Brain microvascular endothelial cell (primary cell): Measurements from ENCODE around the gene NCOA7.

Experiments
- DNase-seq: peaks from one replicate; pipeline ENCODE4 v3.0.0-alpha.2; 2020
- H3K27ac ChIP-seq: fragments of 250-450 bp; sonication (Bioruptor Pico); 2 replicates; pipeline ENCODE4 v1.5.1; 2020; ENCODE audit warnings: mild to moderate bottlenecking, moderate library complexity
- H3K27me3 ChIP-seq: fragments of 250-450 bp; sonication (Bioruptor Pico); replicated peaks from 2 replicates; pipeline ENCODE4 v1.5.1; 2020; ENCODE audit warnings: mild to moderate bottlenecking
- H3K36me3 ChIP-seq: fragments of 250-450 bp; sonication (Bioruptor Pico); replicated peaks from 2 replicates; pipeline ENCODE4 v1.5.1; 2020; ENCODE audit warnings: mild to moderate bottlenecking
- H3K4me3 ChIP-seq: 2 replicates; pipeline ENCODE4 v1.5.1; 2011; ENCODE audit warnings: low read depth, mild to moderate bottlenecking, control low read depth, low read length, moderate library complexity
- in situ Hi-C: cut with HindIII; loops from 2 replicates; pipeline ENCODE4 v1.10.0; 2017; ENCODE audit warnings: low sequenced_read_pairs, low pct_ligation_motif_present
- TF ChIP-seq, protein P1 (sequence below): IDR thresholded peaks from 2 replicates; pipeline ENCODE4 v1.5.1; 2011; ENCODE audit warnings: low read depth, mild to moderate bottlenecking, moderate library complexity, low read length, control low read depth, inconsistent platforms; ENCODE audit errors: missing control alignments

NCOA7 gene

DNA sequence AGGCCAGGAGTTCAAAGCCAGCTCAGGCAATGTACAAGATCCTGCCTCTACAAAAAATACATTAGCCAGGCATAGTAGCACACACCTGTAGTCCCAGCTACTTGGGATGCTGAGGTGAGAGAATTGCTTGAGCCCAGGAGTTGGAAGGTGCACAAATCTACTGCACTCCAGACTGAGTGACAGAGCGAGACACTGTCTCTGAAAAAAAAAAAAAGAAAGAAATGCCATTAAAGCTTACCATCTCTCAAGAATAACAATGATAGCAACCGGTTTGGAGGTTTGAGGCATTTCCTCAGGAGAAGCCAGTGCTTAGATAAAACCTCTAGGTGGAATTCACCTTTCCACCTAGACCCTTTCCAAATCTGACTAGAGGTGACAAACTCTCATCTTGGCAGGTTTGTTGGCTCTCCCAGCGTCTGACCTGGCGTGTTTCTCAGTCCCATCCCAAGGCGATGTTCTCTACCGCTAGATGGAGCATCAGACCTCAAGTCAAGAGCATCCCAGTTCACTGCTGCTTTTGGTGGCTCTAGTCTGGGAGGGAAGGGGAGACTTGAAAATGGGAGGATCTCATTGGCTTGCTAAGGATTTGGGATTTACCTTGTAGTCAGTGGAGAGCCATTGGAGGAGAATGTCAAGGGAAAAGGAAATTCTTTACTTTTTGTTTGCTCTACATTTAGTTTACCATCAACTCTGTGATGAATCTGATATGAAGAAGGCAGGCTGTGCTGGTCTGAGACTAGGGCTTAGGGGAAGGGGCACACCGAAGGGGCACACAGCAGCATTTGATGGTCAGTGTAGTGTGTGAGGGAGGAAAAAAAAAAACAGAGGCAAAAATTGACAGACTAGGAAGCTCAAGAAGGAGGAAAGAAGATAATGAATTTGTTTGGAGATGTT, 67.9 kb downstream of the NCOA7 start:
- TF ChIP-seq, protein P1, sequence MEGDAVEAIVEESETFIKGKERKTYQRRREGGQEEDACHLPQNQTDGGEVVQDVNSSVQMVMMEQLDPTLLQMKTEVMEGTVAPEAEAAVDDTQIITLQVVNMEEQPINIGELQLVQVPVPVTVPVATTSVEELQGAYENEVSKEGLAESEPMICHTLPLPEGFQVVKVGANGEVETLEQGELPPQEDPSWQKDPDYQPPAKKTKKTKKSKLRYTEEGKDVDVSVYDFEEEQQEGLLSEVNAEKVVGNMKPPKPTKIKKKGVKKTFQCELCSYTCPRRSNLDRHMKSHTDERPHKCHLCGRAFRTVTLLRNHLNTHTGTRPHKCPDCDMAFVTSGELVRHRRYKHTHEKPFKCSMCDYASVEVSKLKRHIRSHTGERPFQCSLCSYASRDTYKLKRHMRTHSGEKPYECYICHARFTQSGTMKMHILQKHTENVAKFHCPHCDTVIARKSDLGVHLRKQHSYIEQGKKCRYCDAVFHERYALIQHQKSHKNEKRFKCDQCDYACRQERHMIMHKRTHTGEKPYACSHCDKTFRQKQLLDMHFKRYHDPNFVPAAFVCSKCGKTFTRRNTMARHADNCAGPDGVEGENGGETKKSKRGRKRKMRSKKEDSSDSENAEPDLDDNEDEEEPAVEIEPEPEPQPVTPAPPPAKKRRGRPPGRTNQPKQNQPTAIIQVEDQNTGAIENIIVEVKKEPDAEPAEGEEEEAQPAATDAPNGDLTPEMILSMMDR, result peak; percentile 93
- Histone ChIP-seq H3K36me3 (peaks cover 3% of the 10 kb centered on the region), H3K4me3 (no peak overlapping the region), H3K27ac (no peak overlapping the region), H3K27me3 (no peaks in the 10 kb centered on the region)
- in situ Hi-C loops, result no loop called here
- DNase-seq, result peak; percentile 51

DNA sequence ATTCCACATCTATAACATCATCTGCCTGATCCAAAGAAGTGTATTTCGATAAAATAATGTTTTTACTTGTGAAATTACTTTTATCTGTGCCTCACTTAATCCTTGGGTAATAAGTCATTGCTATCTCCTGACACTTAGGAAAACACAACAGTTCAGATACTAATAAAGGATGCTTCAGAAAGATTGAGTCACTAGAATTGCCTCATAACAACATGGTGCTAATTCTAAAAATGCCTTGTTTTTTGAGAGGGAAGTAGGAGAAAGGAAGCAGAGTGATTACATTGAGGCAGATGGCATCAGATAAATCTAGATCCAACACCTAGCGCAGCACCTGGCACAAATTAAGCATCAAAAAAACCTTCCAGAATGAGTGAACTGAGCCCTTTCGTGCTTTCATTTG, 69.0 kb downstream of the NCOA7 start:
- Histone ChIP-seq H3K27me3 (no peaks in the 10 kb centered on the region), H3K36me3 (peaks cover 3% of the 10 kb centered on the region), H3K27ac (no peak overlapping the region), H3K4me3 (no peak overlapping the region)
- no peak for DNase-seq
- TF ChIP-seq, protein P1, result no peak
- in situ Hi-C loops, result no loop called here

DNA sequence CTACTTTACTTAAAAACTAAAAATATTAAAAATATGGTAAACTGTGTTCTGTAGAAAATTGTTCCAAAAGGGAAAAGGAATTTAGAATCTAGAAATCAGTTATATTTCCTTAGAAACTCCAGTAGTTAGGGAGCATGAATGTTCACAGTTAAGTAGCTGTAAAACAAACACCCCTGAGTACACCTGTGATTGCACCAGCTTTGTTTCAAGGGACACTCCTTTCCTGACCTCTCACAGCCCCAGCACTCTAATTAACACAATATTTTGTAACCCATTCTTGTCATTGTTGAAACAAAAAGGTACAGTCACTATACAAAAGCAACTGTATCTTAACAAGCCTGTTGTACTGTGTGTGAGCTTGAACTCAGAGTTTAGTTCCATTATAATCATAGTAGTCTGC, 72.3 kb downstream of the NCOA7 start:
- TF ChIP-seq, protein P1, result no peak
- no peaks in the 10 kb centered on the region for H3K27me3 ChIP-seq
- DNase-seq, result no peak

DNA sequence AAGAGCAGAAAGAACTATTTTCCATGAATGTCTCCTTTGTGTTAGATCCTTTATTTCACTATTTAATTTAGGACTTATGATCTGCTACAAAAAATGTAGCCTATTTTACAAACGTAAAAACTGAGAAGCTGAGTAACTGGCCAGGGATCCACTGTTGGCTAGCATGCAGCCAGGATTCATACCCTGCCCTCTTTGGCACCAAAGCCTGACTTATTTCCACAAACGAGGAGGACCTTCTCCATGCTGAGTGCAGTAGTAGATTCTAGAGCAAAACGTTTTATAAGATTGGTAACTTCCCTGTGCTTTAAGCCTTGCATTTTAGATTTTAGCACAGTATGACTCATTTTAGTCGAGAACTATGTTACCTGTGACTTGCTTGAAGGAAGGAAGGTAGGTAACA, 74.3 kb downstream of the NCOA7 start:
- no peak for DNase-seq
- Histone ChIP-seq H3K4me3 (no peak overlapping the region), H3K27me3 (no peaks in the 10 kb centered on the region), H3K27ac (no peak overlapping the region), H3K36me3 (no peaks in the 10 kb centered on the region)
- in situ Hi-C loops, result no loop called here
- TF ChIP-seq, protein P1, result no peak

More for the DNA sequence above, 72.3 kb downstream of the NCOA7 start:
- H3K27ac ChIP-seq, result no peak overlapping the region
- no peaks in the 10 kb centered on the region for H3K36me3 ChIP-seq
- in situ Hi-C loops, result no loop called here
- no peak overlapping the region for H3K4me3 ChIP-seq

DNA sequence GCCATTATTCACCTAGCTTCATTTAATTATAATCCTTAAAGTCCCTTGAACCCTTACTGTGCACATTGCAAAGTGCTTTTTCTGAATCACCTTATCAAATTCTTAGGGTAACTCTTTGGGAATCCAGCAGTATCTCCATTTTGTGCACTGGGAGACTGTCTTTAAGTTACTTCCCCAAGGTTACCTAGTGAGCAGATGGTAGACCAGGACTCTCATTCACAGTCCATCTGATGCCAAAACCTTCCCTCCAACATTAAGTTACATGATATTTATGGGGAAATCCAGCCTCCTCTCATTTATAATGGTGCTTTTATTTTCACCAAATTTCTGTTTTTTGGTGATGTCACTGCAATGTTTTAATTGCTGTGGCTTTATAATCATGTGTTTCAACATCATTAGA, 75.7 kb downstream of the NCOA7 start:
- DNase-seq, result no peak
- no peaks in the 10 kb centered on the region for H3K36me3 ChIP-seq
- in situ Hi-C loops, result no loop called here
- no peaks in the 10 kb centered on the region for H3K27me3 ChIP-seq
- TF ChIP-seq, protein P1, result no peak
- no peak overlapping the region for H3K27ac ChIP-seq
- H3K4me3 ChIP-seq, result no peak overlapping the region
